GM21825 (cell line): Measurements from ENCODE around the gene BRICD5.

Experiments used
- ATAC-seq: cut with Tn5 transposase; IDR thresholded peaks from one replicate; pipeline ENCODE4 v1.9.1; 2021; ENCODE audit warnings: mild to moderate bottlenecking, moderate library complexity; ENCODE audit not compliant: unreplicated experiment

BRICD5 gene

GRCh38 chr16:2237493-2238149 is 27.0 kb upstream of the BRICD5 start:
- ATAC-seq: no peak

GRCh38 chr16:2237102-2237482 is 26.4 kb upstream of the BRICD5 start:
- no peak for ATAC-seq

- no peak for ATAC-seq
These were observed 25.9 kb upstream of the BRICD5 start, which contains the start of gene DNASE1L2 for GRCh38 chr16:2236337-2237101. Gene DNASE1L2, plus strand, starts transcription at chr16:2236444. Its CDS starts 373 bp downstream, at chr16:2236817.

- no peak for ATAC-seq
These were observed 25.2 kb upstream of the BRICD5 start for GRCh38 chr16:2235695-2236336.

GRCh38 chr16:2235234-2235651 is 24.6 kb upstream of the BRICD5 start:
- ATAC-seq: no peak

- no peak for ATAC-seq
These were observed 24.1 kb upstream of the BRICD5 start for GRCh38 chr16:2234813-2235170.

- no peak for ATAC-seq
These were observed 23.5 kb upstream of the BRICD5 start for GRCh38 chr16:2233872-2234812.

- ATAC-seq: no peak
These were observed 22.5 kb upstream of the BRICD5 start for GRCh38 chr16:2233046-2233775.

- ATAC-seq: no peak
These were observed 21.7 kb upstream of the BRICD5 start for GRCh38 chr16:2232094-2232990.

- ATAC-seq: no peak
These were observed 20.6 kb upstream of the BRICD5 start for GRCh38 chr16:2231016-2231931.

GRCh38 chr16:2230376-2230775 is 19.7 kb upstream of the BRICD5 start:
- ATAC-seq: no peak

GRCh38 chr16:2229632-2230250 is 19.1 kb upstream of the BRICD5 start:
- ATAC-seq: no peak

- ATAC-seq: no peak
These were observed 18.4 kb upstream of the BRICD5 start for GRCh38 chr16:2229091-2229490.

- ATAC-seq: no peak
These were observed 17.6 kb upstream of the BRICD5 start for GRCh38 chr16:2228161-2228824.

- no peak for ATAC-seq
These were observed 16.3 kb upstream of the BRICD5 start for GRCh38 chr16:2226918-2227317.

GRCh38 chr16:2226245-2226793 is 15.7 kb upstream of the BRICD5 start:
- ATAC-seq: no peak

GRCh38 chr16:2223942-2224486 is 13.4 kb upstream of the BRICD5 start:
- peak; percentile 14 for ATAC-seq
